22Rv1 (cell line): ENCODE results near the gene USH2A.

Source experiments
- H3K27ac ChIP-seq: fragments of 450-650 bp; 2 replicates; pipeline ENCODE4 v1.5.1; 2017
- CTCF ChIP-seq: fragments of 450-650 bp; IDR thresholded peaks from 2 replicates; pipeline ENCODE4 v1.5.1; 2017; ENCODE audit warnings: mild to moderate bottlenecking
- ZFX ChIP-seq: fragments of 450-650 bp; IDR thresholded peaks from 2 replicates; pipeline ENCODE4 v1.6.1; 2017; ENCODE audit warnings: antibody characterized with exemption, borderline replicate concordance

Gene USH2A

DNA sequence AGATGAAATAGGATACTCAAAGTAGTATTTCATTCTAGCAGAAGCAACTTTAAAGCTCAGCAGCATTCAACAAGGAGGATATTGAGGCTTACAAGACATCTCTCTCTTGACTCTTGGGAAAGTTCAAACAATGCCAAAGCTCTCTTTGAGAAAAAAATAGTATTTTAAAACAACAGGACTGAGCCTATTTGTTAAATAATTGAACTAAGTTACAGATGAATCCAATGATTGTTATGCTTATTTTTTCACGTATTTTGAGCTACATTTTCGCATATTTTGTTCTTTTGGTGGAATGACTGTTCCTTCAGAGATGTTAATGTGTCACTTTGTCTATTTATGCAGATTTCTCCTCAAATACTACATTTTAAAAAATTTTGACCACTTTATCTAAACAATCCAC lies 655.5 kb downstream of the USH2A start:
- H3K27ac ChIP-seq, result no peak overlapping the region
- TF ChIP-seq ZFX, result no peak
- TF ChIP-seq CTCF, result no peak

DNA sequence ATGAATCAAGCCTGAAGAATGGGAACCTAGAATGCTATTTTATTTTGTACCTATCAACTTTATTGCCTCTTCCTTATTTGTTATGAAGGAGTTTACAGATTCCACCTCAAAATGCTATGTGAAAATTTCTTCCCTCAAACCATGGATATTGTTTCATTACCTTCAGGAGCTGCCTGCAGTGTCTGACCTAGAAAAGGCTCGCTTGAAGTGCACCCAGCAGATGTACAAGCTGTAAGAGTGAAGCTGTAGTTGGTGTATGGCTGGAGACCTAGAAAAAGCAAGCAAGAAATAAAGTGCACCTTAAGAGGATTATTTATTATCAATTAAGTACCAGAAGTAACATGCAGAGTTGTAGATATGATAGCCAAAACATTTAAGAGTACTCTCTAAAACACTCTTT lies 656.7 kb downstream of the USH2A start:
- TF ChIP-seq ZFX (no peak), CTCF (no peak)
- no peak overlapping the region for H3K27ac ChIP-seq

GRCh38 chr1:215765833-215766232 lies 657.4 kb downstream of the USH2A start:
- TF ChIP-seq CTCF (no peak), ZFX (no peak)
- no peak overlapping the region for H3K27ac ChIP-seq

- TF ChIP-seq ZFX (no peak), CTCF (no peak)
- H3K27ac ChIP-seq, result no peak overlapping the region
These were observed 661.8 kb downstream of the USH2A start for GRCh38 chr1:215761446-215761845.

DNA sequence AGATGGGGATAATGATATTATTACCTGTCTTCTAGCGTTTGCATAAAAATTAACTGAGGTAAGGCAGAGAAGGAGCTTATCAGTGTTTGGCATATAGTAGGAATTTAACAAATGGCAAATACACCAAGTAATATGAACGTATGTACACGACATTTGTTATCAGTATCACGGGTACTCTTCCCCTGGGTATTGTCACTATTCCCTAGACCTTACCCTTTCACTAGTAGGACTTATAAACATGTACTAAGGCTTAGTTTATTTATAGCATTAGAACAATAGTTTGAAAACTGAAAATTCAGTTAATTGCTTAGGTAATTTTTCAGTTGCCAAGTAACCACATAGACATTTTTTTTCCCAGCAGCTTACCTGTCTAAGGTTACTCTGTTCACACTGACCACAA lies 669.1 kb downstream of the USH2A start:
- no peak overlapping the region for H3K27ac ChIP-seq
- TF ChIP-seq ZFX (no peak), CTCF (no peak)

- TF ChIP-seq ZFX (no peak), CTCF (no peak)
- no peak overlapping the region for H3K27ac ChIP-seq
These were observed 673.8 kb downstream of the USH2A start for GRCh38 chr1:215749414-215749813.

DNA sequence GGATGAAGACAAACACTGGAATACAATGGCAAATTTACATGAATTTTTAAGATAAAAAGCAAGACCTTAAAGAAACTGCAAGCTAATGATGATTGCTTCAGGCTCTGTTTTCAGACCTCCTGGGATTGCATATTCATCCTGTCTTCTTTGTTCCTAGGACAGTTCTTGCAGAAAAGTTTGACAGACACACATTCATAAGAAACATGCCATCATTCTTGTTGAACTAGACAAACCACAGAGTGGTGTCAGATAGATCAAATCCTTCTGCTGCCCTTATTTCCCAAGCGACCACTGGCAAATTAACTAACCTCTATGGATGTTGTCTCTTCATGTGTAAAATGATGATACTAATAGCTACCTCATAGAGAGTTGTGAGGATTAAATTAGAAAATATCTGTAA lies 674.8 kb downstream of the USH2A start:
- H3K27ac ChIP-seq, result no peak overlapping the region
- TF ChIP-seq CTCF, result no peak
- TF ChIP-seq ZFX, result no peak
